GM18861 (cell line): ENCODE measurements around the gene DPP4.
"Not testable (repeated sequence)": the region's sequence is repeated elsewhere in the genome, so short reads cannot be mapped to it uniquely, and the experiment has no call there.

Experiments
- ATAC-seq: cut with Tn5 transposase; IDR thresholded peaks from one replicate; pipeline ENCODE4 v1.9.1; 2021; ENCODE audit not compliant: unreplicated experiment

DPP4 gene

DNA sequence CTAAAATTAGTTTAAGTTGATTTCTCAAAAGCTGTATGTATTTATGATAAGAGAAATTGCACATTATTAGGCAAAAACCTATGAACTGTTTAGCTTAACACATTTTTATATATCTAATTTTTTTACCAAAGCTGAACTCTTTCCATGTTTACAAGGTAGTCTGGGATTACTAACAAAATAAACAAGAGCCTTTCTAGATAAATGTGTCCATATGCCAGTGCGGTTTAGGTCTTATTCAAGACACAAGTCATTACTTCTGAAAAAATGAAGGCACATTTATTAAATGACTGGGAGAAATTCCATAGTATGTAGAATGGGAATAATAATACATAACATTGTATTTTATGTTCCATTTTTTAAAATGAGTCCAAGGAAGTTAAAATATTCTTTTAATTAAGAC lies 82.0 kb downstream of the DPP4 start:
- no peak for ATAC-seq

DNA sequence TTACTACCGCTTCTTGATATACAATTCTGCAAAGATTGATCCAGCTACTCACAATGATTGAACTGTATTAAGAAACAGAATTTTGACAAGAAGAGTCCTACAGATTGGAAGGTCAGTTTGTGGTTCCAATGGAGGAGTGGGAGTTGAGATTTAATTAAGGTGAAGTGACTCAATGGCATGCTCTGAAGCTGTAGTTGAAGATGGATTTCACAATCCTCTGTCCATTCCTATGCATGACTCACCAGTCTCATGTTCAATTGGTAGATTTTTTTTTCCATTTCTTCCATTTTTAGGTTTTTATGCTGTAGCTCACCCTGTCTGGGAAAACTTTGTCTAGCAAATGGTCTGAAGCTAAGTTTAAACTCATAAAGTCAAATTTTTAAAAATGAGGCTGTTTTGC lies 83.3 kb downstream of the DPP4 start:
- no peak for ATAC-seq

DNA sequence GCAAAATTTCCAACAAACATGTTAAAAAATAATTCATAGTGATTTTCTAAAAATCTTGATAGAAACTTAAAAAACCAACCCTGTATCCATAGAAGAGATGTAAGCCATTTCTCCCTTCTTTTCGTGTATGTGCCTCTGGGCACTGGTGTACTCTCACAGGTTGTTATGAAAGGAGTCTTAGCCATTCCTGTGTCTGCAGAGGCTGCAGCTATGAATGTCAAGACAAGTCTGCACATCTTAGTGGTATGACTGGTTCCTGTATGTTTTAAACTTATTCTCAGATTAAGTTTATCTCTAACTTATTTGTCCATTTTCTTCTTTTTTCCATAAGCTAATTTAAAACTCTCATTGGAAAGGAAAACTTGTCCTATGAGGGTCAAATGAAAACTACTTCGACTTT lies 84.0 kb downstream of the DPP4 start:
- no peak for ATAC-seq

DNA sequence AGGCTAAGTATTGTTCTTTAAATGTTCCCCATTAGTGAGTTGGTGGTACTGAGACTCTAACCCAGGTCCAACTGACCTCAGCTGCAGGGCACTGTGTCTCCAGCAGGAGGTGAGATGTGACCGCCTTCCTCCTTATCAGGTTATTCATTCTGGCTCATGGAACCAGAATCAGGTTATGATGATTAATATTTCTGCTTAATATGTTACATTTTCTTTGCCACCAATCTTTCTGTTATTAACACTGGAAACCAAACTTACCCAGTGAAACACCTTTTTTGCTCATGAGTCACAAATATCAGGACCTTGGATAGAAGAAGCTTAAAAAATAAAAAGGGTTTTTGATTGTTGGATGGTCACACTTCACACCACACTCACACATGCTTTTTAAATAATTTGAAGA lies 85.4 kb downstream of the DPP4 start:
- peak; percentile 44 for ATAC-seq

DNA sequence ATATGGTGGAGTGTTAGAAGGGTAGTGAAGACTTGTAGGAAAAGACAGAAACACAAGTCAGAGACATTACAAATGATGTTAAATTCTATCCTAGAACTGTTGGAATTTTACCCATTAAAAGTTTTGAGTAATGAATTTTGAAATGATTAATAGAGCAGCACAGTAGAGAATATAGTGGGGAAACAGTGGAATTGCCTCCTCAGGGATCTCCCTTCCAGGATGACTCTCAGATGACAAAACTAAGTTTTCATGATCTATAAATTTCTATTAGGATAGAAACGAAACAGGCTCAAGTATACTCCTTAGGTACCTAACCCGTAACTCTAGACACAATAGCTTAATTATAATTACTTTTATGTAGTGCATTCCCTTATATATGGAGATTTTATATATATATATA lies 86.7 kb downstream of the DPP4 start:
- ATAC-seq = no peak

DNA sequence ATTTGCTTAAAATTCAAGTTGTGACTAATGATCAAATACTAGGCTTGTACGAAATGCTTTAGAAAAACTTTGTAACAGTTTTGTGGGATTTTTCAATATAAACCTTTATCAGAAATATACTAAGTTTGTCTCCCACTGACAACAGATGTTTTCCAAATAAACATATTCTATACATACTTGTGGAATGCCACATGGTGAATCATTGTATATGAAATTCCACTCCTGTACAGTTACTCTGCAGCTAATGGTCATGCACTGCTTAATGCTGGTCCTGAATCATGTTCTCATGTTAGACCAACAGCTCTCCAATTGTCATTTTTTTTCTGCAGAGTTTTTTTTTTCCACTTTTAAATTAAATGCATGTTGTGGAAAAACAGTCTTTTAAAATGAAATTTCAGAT lies 90.1 kb downstream of the DPP4 start:
- ATAC-seq = no peak

DNA sequence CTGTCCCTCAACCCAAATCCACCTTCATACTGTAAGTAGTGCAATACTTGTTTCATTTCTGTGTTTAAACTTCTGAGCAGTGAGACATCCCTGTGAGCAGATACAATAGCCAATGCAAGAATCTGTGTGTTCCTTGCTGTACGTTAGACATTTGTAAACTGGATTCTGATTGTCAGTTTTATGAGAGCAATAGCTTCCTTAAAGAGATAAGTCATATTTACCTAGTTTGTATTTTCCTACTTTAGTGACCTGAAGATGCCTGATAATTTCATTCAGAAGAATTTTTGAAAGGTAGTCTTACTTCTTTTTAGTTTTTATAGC lies 90.7 kb downstream of the DPP4 start:
- no peak for ATAC-seq

DNA sequence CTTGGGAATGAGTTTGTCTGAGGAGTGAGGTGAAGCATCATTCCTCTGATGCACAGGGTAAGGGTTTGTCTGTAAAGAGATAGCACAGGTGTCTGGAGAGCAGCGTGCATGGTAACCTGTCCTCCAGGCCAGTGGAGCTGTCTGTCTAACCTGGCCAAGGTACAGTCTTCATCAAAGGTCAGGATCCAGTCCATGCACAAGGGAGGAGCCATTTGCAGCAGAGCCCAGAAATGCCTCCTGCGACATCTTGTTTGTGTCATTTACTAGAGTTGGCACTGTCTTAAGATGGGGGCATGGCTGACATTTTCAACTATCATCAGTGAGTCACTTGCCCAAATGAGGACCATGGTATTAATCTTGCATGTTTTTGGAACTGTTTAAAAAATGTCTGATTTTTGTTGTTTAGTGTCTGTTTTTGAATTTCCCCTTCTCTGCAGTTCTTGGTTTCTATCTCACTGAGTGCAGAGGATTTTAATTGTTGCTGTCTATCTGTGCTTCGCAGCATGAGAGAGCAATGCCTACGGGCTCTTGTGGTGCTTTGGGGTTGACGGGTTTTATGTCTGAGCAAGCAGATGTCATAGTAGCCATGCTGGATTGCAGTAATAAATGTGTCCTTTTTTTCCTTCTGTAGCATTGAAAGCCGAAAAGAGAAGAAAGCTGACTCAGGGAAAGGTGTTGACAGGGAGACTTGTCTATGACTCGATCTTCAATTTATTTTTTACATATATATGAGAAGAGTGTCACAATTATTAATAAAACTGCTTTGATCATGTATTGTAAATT lies 91.3 kb downstream of the DPP4 start:
- ATAC-seq = no peak

DNA sequence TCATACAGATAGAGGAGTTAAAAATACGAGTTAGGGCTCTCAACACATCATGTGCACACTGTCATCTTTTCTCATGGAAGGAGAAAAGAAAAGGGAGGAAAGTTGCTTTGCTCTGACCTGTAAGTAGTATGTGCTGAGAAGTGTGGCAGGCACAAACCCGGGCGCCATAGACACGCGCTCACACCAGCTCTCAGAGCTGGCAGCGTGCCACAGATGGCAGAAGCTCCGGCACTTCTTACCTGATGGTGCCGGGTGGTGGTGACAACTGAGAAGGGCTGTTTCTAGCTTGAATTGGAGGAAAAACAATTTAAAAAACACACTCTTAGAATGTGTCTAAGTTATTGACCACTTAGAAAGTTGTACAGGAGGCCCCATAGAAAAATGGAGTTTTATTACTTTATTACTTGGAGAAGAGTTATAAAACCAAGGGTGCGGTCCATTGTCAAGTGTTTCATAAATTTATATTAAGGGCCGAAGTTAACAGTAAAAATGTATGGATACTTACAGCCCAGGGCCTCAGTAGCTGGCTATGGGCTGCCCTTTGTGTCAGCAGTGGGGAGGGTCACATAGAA lies 92.2 kb downstream of the DPP4 start:
- no peak for ATAC-seq

DNA sequence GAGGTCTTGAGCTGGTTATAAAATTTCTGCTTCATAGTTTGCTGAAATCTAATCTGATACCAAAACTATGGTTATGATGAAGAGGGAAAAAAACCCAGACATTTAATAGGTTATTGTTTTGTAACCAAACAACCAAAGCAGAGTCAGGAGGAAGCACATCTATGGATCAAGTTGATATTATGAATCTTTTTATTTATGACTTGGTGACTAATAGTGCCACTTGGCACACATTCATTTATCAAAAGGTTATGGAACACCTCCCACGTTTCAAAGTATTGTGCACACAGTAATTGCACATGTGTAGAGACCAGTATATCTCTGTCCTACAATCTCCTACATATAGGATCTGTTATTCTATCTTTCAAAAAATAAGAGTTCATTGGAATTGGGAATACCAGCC lies 93.0 kb downstream of the DPP4 start:
- ATAC-seq = no peak

DNA sequence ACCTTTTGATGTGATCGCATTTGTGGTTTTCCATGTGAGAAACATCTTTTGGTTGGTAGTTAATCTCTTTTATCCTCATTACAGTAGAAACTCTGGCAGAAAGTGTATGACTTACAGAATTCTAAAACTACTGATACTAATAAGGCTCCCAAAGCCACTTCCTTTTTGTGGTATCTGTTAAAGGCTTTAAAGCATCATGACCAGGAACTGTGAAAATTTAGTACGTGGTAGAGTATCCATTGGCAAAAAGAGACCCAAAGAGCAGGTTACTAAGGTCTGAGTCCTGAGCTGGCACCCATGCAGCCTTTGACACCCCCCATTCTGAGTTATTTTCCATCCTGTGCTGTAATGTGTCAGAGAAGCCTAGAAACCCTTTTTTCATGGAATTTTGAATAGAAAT lies 94.5 kb downstream of the DPP4 start:
- no peak for ATAC-seq

DNA sequence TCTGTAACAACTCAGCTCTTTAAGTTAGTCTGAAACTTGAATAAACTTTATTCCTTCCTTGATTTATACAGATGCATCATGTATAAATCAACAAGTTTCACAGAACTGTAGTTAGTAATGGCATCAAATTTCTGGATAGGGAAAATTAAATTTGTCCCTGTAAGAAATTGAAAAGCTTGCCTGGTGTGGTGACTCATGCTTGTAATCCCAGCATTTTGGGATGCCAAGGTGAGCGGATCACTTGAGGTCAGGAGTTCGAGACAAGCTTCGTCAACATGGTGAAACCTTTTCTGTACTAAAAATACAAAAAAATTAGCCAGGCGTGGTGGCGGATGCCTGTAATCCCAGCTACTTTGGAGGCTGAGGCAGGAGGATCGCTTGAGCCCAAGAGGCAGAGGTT lies 96.1 kb downstream of the DPP4 start:
- not testable (repeated sequence) for ATAC-seq

DNA sequence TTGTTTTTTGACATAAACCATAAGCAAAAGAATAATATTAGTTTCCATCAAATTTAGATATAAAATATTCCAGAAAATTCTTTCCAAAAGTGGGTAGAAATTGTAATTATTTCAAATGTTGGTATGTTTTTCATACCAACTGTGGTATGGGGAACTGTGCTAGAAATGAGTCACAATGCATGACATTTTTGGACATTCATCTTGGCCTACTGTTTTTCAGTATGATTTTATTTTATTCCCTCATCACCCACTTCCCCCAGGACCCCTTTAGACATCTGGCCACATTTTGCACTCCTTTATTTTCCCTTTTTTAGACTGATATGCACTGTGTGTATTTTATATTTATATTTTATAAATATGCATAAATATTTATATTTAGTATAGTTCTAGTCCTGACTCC lies 97.1 kb downstream of the DPP4 start:
- no peak for ATAC-seq

DNA sequence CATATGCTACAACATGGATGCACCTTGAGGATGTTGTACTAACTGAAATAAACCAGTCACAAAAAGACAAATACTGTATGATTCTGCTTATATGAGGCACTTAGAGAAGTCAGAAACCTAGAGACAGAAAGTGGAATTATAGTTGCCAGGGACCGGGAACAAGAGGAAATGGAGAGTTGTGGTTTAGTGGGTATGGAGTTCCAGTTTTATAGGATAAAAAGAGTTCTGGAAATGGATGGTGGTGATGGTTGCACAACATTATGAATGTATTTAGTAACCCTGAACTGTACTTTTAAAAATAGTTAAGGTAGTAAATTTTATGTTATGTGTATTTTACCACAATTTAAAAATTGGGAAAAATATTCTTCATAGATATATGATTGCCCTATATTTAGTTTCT lies 97.7 kb downstream of the DPP4 start:
- no peak for ATAC-seq

DNA sequence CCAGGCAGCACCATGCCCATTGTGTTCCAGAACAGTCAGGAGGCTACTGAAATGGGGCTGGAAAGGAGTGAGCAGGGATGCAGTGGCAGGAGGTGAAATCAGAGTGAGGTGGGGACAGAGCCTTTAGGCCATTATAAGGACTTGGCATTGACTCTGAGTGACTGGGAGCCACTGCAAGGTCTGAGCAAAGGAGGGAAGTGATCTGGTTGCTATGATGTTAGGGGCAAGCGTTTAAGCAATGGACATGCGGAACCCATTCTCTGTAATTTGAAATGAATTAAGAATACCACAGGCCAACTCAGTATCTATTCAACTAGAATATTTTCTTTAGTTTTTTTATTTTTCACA lies 98.2 kb downstream of the DPP4 start:
- ATAC-seq = no peak

DNA sequence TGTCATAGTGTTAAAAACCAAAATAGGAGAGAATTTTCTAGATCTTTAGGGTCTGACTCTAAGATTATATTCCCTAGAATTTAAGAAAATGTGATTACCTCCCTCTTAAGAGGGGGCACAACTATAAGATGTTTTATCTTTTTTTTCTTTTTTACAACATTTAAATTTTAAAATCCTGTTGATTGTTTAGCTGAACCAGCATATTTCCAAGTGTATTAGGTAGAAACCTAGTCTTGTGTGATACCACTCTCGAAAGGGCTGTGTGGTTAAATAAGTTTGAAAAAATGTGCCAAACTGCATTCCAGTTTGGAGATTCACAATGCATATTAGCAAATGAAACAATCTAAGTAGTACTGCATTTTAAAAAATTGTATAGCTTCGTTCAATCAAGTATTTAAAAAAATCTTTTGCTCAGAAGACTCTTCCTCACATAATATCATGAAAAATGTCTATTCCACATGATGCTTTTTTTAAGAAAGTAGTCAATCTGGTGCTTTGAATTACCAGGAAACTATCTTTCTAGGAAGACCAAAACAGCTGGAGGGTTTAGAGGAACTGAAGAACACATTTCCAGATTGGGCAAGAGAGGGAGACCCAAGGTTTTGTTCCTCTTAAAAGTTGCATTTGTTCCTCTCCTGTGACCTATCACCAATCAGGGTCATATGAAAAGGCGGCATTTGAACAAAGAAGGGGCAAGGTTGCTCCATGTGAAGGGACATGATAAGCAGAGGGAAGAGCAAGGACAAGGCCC lies 98.8 kb downstream of the DPP4 start:
- ATAC-seq = no peak

DNA sequence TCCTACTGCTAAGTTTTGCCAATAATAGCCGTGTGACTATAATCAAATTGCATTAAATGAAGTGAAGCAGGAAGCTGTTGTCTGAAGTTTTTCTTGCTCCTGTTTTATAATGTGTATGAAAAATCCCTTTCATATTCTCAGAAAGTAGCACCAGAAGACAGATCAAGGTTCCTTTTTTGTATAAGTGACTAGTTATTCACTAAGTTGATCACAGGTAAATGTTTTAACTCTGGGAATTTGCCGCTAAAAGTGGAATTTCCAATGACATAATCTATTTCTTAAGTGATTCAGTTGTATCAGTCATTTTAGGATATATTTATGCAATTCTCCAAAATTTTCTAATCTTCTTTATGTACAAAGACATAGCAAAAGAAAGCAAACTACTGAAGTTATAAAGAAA lies 99.6 kb downstream of the DPP4 start:
- no peak for ATAC-seq

DNA sequence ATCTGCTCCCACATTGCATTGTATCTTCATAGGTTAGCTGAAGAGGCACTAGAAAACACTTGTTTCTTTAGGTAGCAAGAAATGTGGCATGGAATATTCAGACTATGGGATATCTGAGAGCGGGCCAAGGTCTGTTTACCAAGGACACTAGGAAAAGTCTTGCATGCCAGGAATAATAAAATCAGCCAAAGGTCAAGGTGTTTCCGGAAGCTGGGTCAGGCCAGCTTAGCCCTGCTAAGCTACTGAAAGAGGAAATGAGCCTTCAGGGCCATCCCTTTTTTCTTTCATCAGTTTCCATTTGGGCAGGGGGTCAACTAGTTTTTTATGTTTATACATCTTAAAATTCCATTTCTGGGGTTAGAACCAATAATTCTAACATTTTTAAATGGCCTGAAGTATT lies 101.1 kb downstream of the DPP4 start:
- ATAC-seq = no peak

DNA sequence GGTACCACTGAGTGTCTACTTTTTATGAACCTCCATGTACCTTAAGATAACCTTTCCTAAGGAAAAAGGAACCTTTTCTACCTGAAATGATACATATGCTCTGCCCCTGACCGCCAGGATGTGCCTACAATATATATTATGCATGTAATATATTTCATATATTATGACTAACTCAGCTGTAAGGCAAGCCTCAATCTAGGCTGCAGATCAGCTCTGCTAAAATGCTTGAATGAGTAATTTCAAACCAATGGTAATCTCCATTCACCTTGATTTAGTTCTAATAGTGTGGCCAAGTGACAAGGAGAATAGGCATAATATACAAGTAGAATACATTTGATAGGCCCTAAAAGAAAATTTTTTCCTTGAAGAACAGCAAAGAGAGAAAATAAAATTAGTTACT lies 101.8 kb downstream of the DPP4 start:
- ATAC-seq = no peak

DNA sequence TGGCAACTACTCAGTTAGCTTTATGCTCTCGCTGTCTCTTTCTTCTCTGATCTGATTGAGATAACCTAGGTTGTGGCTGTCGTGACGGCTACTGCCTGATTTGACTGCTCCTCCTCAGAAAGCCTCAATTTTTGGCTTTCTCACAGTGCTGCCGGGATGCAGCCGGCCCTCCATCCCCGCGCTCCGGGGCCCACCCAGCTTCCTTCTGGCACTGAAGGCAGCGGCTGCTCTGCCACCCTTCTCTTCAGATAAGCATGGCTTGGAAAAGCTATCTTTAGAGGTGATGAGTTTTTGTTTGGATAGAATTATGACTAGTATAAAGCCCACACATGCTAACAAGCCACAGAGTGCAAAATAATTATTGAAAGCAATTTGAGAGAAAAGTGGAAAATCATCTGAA lies 102.5 kb downstream of the DPP4 start:
- no peak for ATAC-seq

DNA sequence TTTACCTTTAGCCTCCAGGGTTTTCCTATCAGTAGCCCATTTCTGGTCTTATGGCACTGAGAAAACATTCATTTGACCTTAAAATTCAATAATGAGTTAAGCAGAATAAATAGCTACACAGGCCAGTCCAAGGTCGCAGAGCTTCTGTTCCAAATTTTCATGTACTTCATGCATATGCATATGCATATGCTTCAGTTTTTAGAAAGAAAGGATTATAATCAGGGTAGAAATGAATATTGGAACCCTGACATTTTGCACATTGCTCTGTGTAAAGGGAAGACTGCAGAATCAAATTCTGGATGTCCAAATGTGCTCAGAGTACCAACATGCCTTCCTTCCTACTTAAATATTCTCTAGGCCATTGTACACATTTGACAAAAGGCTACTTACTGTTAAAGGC lies 104.9 kb downstream of the DPP4 start:
- no peak for ATAC-seq

DNA sequence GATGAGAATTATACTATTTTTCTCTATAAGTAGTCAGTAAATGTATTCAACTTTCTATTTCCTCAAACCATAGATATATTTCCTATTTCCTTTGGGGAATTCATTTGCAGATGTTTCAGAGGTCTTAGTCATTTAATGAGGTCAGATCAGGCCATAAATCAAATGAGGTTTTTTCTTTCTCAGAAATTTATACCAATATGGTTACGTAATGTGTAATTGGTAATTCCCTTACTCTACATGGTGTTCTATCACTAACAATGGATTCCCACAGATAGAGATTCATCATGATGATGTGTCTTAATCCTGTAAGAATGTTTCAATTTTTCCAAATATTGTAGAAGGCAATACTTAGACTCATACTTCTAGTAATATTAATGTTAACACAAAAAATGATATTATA lies 108.0 kb downstream of the DPP4 start:
- no peak for ATAC-seq

DNA sequence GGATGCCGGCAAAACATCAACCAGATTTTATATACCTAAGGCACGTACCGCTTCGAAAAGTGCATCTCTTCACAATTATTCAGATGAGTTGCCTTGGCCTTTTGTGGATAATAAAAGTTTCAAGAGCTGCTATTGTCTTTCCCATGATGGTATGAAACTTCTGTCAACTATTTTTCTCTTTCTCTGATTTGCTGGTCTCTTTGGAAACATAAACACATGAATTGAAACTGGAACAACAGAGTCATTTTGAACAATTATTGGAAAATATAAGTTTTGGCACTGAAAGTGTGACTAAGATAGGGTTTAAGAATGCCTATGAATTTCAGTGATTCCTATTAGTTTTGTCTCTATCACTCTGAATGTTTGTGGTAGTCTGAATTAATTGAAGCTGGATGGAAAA lies 109.9 kb downstream of the DPP4 start:
- ATAC-seq = no peak
